IMR-90 (cell line): ENCODE data around the gene COL4A2.

Source experiments
- BHLHE40 ChIP-seq: fragments of 150-350 bp; IDR thresholded peaks from 2 replicates; pipeline ENCODE4 v1.6.1; 2016; ENCODE audit warnings: mild to moderate bottlenecking, low read depth, low read length
- CEBPB ChIP-seq: IDR thresholded peaks from 2 replicates; pipeline ENCODE4 v1.6.1; 2012; ENCODE audit warnings: low read depth, low read length, improper control_type of control experiment
- MAFK ChIP-seq: IDR thresholded peaks from 2 replicates; pipeline ENCODE4 v1.6.1; 2012; ENCODE audit warnings: low read depth, low read length, improper control_type of control experiment
- MAZ ChIP-seq: IDR thresholded peaks from 2 replicates; pipeline ENCODE4 v1.6.1; 2012; ENCODE audit warnings: low read depth, mild to moderate bottlenecking, low read length, improper control_type of control experiment, moderate library complexity, borderline replicate concordance
- MXI1 ChIP-seq: IDR thresholded peaks from 2 replicates; pipeline ENCODE4 v1.6.1; 2012; ENCODE audit warnings: low read depth, mild to moderate bottlenecking, low read length, moderate library complexity, borderline replicate concordance
- NFE2L2 ChIP-seq: fragments of 150-350 bp; IDR thresholded peaks from 2 replicates; pipeline ENCODE4 v1.6.1; 2016; ENCODE audit warnings: low read depth, mild to moderate bottlenecking, low read length
- POLR2A ChIP-seq: IDR thresholded peaks from 2 replicates; pipeline ENCODE4 v1.6.1; 2012; ENCODE audit warnings: mild to moderate bottlenecking, low read depth, low read length
- RAD21 ChIP-seq: IDR thresholded peaks from 2 replicates; pipeline ENCODE4 v1.6.1; 2012; ENCODE audit warnings: low read length, improper control_type of control experiment
- RCOR1 ChIP-seq: IDR thresholded peaks from 2 replicates; pipeline ENCODE4 v1.6.1; 2012; ENCODE audit warnings: mild to moderate bottlenecking, low read length, improper control_type of control experiment; ENCODE audit not compliant: insufficient replicate concordance
- RFX5 ChIP-seq: IDR thresholded peaks from 2 replicates; pipeline ENCODE4 v1.8.0; 2012; ENCODE audit warnings: low read depth, mild to moderate bottlenecking, low read length, moderate library complexity
- SMC3 ChIP-seq: fragments of 150-350 bp; IDR thresholded peaks from 2 replicates; pipeline ENCODE4 v1.6.1; 2016; ENCODE audit warnings: low read depth, mild to moderate bottlenecking, antibody characterized with exemption, low read length, moderate library complexity
- TF ChIP-seq, protein P1 (sequence below): fragments of 150-350 bp; IDR thresholded peaks from 2 replicates; pipeline ENCODE4 v1.6.1; 2017; ENCODE audit warnings: mild to moderate bottlenecking, antibody characterized with exemption, low read length, low read depth
- TF ChIP-seq, protein P2 (sequence below): conservative IDR thresholded peaks from 2 replicates; pipeline ENCODE4 v1.5.1; 2012; ENCODE audit warnings: mild to moderate bottlenecking, low read depth, low read length, improper control_type of control experiment

DNA sequence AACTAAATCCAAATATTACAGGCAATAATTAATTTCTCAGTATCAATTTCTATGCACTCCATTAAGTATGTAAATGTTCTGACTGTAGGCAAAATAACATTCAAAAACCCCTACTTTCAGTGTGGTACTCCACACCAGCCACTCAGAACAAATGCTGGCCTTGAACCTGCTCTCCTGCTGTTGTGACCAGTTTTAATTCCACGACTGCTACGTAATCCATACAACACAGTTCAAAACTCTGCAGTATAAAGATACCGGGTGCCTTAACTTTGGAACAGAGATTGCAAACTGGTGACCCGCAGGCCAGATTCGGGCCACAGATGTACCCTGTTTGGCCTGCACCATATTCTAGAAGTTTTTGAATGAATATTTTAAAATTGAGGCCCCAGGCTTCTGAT, 30.5 kb upstream of the COL4A2 start:
- no peak for TF ChIP-seq POLR2A
- TF ChIP-seq, protein P1, sequence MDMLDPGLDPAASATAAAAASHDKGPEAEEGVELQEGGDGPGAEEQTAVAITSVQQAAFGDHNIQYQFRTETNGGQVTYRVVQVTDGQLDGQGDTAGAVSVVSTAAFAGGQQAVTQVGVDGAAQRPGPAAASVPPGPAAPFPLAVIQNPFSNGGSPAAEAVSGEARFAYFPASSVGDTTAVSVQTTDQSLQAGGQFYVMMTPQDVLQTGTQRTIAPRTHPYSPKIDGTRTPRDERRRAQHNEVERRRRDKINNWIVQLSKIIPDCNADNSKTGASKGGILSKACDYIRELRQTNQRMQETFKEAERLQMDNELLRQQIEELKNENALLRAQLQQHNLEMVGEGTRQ: no peak
- TF ChIP-seq, protein P2, sequence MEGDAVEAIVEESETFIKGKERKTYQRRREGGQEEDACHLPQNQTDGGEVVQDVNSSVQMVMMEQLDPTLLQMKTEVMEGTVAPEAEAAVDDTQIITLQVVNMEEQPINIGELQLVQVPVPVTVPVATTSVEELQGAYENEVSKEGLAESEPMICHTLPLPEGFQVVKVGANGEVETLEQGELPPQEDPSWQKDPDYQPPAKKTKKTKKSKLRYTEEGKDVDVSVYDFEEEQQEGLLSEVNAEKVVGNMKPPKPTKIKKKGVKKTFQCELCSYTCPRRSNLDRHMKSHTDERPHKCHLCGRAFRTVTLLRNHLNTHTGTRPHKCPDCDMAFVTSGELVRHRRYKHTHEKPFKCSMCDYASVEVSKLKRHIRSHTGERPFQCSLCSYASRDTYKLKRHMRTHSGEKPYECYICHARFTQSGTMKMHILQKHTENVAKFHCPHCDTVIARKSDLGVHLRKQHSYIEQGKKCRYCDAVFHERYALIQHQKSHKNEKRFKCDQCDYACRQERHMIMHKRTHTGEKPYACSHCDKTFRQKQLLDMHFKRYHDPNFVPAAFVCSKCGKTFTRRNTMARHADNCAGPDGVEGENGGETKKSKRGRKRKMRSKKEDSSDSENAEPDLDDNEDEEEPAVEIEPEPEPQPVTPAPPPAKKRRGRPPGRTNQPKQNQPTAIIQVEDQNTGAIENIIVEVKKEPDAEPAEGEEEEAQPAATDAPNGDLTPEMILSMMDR: no peak
- TF ChIP-seq MXI1: no peak
- TF ChIP-seq RCOR1: no peak
- TF ChIP-seq RFX5: no peak
- TF ChIP-seq RAD21: no peak
- no peak for TF ChIP-seq SMC3
- no peak for TF ChIP-seq NFE2L2
- no peak for TF ChIP-seq MAZ
- TF ChIP-seq MAFK: no peak
- TF ChIP-seq CEBPB: no peak
- TF ChIP-seq BHLHE40: no peak
